SK-N-SH (cell line): ENCODE results near the gene PIGM. TPM values are rescaled to one million over a fixed set of nuclear protein-coding genes. Genes with fewer than 3 reads are reported as not detected.

Experiments
- CTCF ChIA-PET: fragments of 300-600, 350-600 bp; formaldehyde crosslinking; extraction: SDS; loops from one replicate; lab custom pipeline; 2021; lab: Yijun Ruan, JAX
- POLR2A ChIA-PET: fragments of 350-600 bp; sonication (Branson Sonifier 250); formaldehyde crosslinking; extraction: SDS; loops from one replicate; lab custom pipeline; 2020; ENCODE audit warnings: antibody characterized with exemption, inconsistent platforms; lab: Yijun Ruan, JAX
- DNase-seq: peaks from one replicate; pipeline ENCODE4 v3.0.0; 2012
- H2AFZ ChIP-seq: fragments of 200-600 bp; sonication (generic); 2 replicates; pipeline ENCODE4 v1.8.1; 2016; ENCODE audit warnings: antibody characterized with exemption, mild to moderate bottlenecking, low read depth
- H3F3A ChIP-seq: fragments of 200-600 bp; sonication (generic); replicated peaks from 2 replicates; pipeline ENCODE3; 2016; ENCODE audit warnings: antibody characterized with exemption, mild to moderate bottlenecking; ENCODE audit not compliant: insufficient read depth
- H3K27ac ChIP-seq, 2 experiments: fragments of 200-500 bp in 1 of 2; fragments of 200-600 bp in 1 of 2; sonication (Bioruptor generic) in 1 of 2; sonication (generic), shearing (Covaris generic) in 1 of 2; 2 replicates each; pipeline versions ENCODE4 v1.5.1 to v1.6.1; 2014 to 2016; ENCODE audit warnings: low read depth in 2 of 2, inconsistent platforms in 1 of 2, low read length in 1 of 2, mild to moderate bottlenecking in 1 of 2, mixed read lengths in 1 of 2
- H3K27me3 ChIP-seq: fragments of 200-600 bp; sonication (generic), shearing (Covaris generic); 2 replicates; pipeline ENCODE4 v1.6.1; 2016; ENCODE audit warnings: mixed run types; ENCODE audit not compliant: insufficient read depth
- H3K36me3 ChIP-seq, 2 experiments: fragments of 200-500 bp in 1 of 2; fragments of 200-600 bp in 1 of 2; sonication (Bioruptor generic) in 1 of 2; sonication (generic) in 1 of 2; replicated peaks in 1 of 2; 2 replicates each; pipeline versions ENCODE3 to v1.5.1; 2014 to 2016; ENCODE audit warnings: low read length in 1 of 2, mild to moderate bottlenecking in 1 of 2; ENCODE audit not compliant: insufficient read depth in 2 of 2, control insufficient read depth in 1 of 2
- H3K4me1 ChIP-seq, 2 experiments: fragments of 200-500 bp in 1 of 2; fragments of 200-600 bp in 1 of 2; sonication (Bioruptor generic) in 1 of 2; sonication (generic), shearing (Covaris generic) in 1 of 2; 2 replicates each; pipeline versions ENCODE4 v1.5.1 to v1.6.1; 2014 to 2016; ENCODE audit warnings: low read depth in 1 of 2, low read length in 1 of 2, mixed run types in 1 of 2; ENCODE audit not compliant: insufficient read depth in 2 of 2, control insufficient read depth in 1 of 2
- H3K4me2 ChIP-seq: fragments of 200-600 bp; sonication (generic), shearing (Covaris generic); 2 replicates; pipeline ENCODE4 v1.6.1; 2017; ENCODE audit warnings: mixed run types
- H3K4me3 ChIP-seq, 2 experiments: fragments of 200-500 bp in 1 of 2; fragments of 200-600 bp in 1 of 2; sonication (Bioruptor generic) in 1 of 2; sonication (generic), shearing (Covaris generic) in 1 of 2; 2 replicates each; pipeline versions ENCODE4 v1.5.1 to v1.8.1; 2014 to 2016; ENCODE audit warnings: low read depth in 2 of 2, inconsistent platforms in 1 of 2, low read length in 1 of 2, mild to moderate bottlenecking in 1 of 2, mixed read lengths in 1 of 2, moderate library complexity in 1 of 2
- H3K79me2 ChIP-seq: fragments of 200-600 bp; sonication (generic); 2 replicates; pipeline ENCODE4 v1.8.1; 2017; ENCODE audit warnings: mild to moderate bottlenecking; ENCODE audit not compliant: insufficient read depth
- H3K9ac ChIP-seq: fragments of 200-600 bp; sonication (generic); 2 replicates; pipeline ENCODE4 v1.6.1; 2017; ENCODE audit warnings: mixed run types
- H3K9me2 ChIP-seq: fragments of 200-600 bp; sonication (generic); 2 replicates; pipeline ENCODE4 v1.6.1; 2017; ENCODE audit warnings: mixed run types
- H3K9me3 ChIP-seq: fragments of 200-600 bp; sonication (generic); 2 replicates; pipeline ENCODE4 v1.6.1; 2017; ENCODE audit warnings: mixed run types, mild to moderate bottlenecking, moderate library complexity
- H4K20me1 ChIP-seq: fragments of 200-600 bp; sonication (generic); 2 replicates; pipeline ENCODE4 v1.6.1; 2017; ENCODE audit warnings: mild to moderate bottlenecking, mixed run types; ENCODE audit not compliant: insufficient read depth
- CTCF ChIP-seq: fragments of 200-600 bp; sonication (generic); IDR thresholded peaks from 2 replicates; pipeline ENCODE4 v1.6.1; 2017; ENCODE audit warnings: antibody characterized with exemption, mild to moderate bottlenecking, moderate library complexity
- ELF1 ChIP-seq: IDR thresholded peaks from 2 replicates; pipeline ENCODE4 v1.4.0; 2012
- EP300 ChIP-seq, 2 experiments: IDR thresholded peaks; 2 replicates each; pipeline versions ENCODE4 v1.4.0 to v1.6.1; 2012; ENCODE audit warnings: borderline replicate concordance in 1 of 2, low read depth in 1 of 2, low read length in 1 of 2
- EZH2phosphoT487 ChIP-seq: fragments of 200-600 bp; sonication (generic); IDR thresholded peaks from 2 replicates; pipeline ENCODE4 v1.6.1; 2017; ENCODE audit warnings: low read depth, mixed run types, mild to moderate bottlenecking, antibody characterized with exemption, moderate library complexity, borderline replicate concordance
- FOSL2 ChIP-seq: IDR thresholded peaks from 2 replicates; pipeline ENCODE4 v1.4.0; 2012; ENCODE audit warnings: low read depth, mild to moderate bottlenecking, moderate library complexity, borderline replicate concordance
- MEF2A ChIP-seq: IDR thresholded peaks from 2 replicates; pipeline ENCODE4 v1.4.0; 2012; ENCODE audit warnings: low read depth, borderline replicate concordance
- MXI1 ChIP-seq: IDR thresholded peaks from 2 replicates; pipeline ENCODE4 v1.6.1; 2012; ENCODE audit warnings: mild to moderate bottlenecking, low read depth, low read length, improper control_type of control experiment
- NFIC ChIP-seq: IDR thresholded peaks from 2 replicates; pipeline ENCODE4 v1.4.0; 2012; ENCODE audit warnings: borderline replicate concordance
- NRF1 ChIP-seq: IDR thresholded peaks from 2 replicates; pipeline ENCODE4 v1.6.1; 2012; ENCODE audit warnings: low read depth, mild to moderate bottlenecking, low read length
- POLR2AphosphoS5 ChIP-seq: IDR thresholded peaks from 2 replicates; pipeline ENCODE4 v1.6.1; 2012; ENCODE audit warnings: low read depth, low read length
- RAD21 ChIP-seq: IDR thresholded peaks from 2 replicates; pipeline ENCODE4 v1.6.1; 2012; ENCODE audit warnings: mild to moderate bottlenecking, low read length
- RCOR1 ChIP-seq: fragments of 150-350 bp; IDR thresholded peaks from 2 replicates; pipeline ENCODE4 v1.6.1; 2017; ENCODE audit warnings: antibody characterized with exemption, low read length
- REST ChIP-seq: IDR thresholded peaks from 2 replicates; pipeline ENCODE4 v1.6.1; 2012; ENCODE audit warnings: mild to moderate bottlenecking, low read depth, low read length, moderate library complexity
- RFX5 ChIP-seq: IDR thresholded peaks from 2 replicates; pipeline ENCODE4 v1.6.1; 2012; ENCODE audit warnings: mild to moderate bottlenecking, improper control_type of control experiment, low read length
- RXRA ChIP-seq: IDR thresholded peaks from 2 replicates; pipeline ENCODE4 v1.4.0; 2012; ENCODE audit warnings: low read depth, mild to moderate bottlenecking, borderline replicate concordance
- SIN3A ChIP-seq: IDR thresholded peaks from 2 replicates; pipeline ENCODE4 v1.6.1; 2012; ENCODE audit warnings: low read depth, mild to moderate bottlenecking, low read length, moderate library complexity, borderline replicate concordance
- SMC3 ChIP-seq: IDR thresholded peaks from 2 replicates; pipeline ENCODE4 v1.6.1; 2012; ENCODE audit warnings: low read depth, low read length, improper control_type of control experiment
- TCF12 ChIP-seq: IDR thresholded peaks from 2 replicates; pipeline ENCODE4 v1.4.0; 2012
- TEAD4 ChIP-seq: IDR thresholded peaks from 2 replicates; pipeline ENCODE4 v1.4.0; 2012; ENCODE audit warnings: mild to moderate bottlenecking, borderline replicate concordance; ENCODE audit not compliant: insufficient read depth
- WGBS: methylation state at CpG from one replicate; pipeline ENCODE4 v1.1.6; 2017; ENCODE audit warnings: low lambda C conversion rate; 5-methylcytosine and 5-hydroxymethylcytosine counted together
- polyA plus RNA-seq, 3 experiments: library from polyadenylated mRNA; depleted of rRNA; stranded (reverse); fragments of >200 nt; gene quantifications; 2 replicates each; pipeline ENCODE4 v1.2.3, GENCODE V29; 2012
- TF ChIP-seq, protein P1 (sequence below): fragments of 150-350 bp; IDR thresholded peaks from 2 replicates; pipeline ENCODE4 v1.6.1; 2016; ENCODE audit warnings: mild to moderate bottlenecking, low read depth, low read length
- TF ChIP-seq, protein P2 (sequence below): fragments of 150-350 bp; IDR thresholded peaks from 2 replicates; pipeline ENCODE4 v1.6.1; 2017; ENCODE audit warnings: antibody characterized with exemption, low read length, low read depth, borderline replicate concordance
- TF ChIP-seq, protein P3 (sequence below): IDR thresholded peaks from 2 replicates; pipeline ENCODE4 v1.4.0; 2012; ENCODE audit warnings: low read depth

The PIGM gene
- polyA plus RNA-seq, 1 of the 3 experiments (the other 2 are of a cell fraction), result 4.0 TPM

- H3F3A ChIP-seq, result no peaks in the 10 kb centered on the region
- peaks cover 0 to 9% of the 10 kb centered on the region in 2 experiments; a peak in 1 of 4 replicates for H3K4me1 ChIP-seq
- CTCF ChIA-PET, result interaction anchor here (1.2 to 2.8 kb wide), 5 partner anchors 11 to 127 kb away, joined by 3 to 24 read pairs (median 8); no protein-coding TSS in a partner anchor
- no peaks in the 10 kb centered on the region for H3K79me2 ChIP-seq
- no peak overlapping the region for H3K4me3 ChIP-seq
- TF ChIP-seq NRF1, result no peak
- TF ChIP-seq FOSL2, result no peak
- TF ChIP-seq REST, result no peak
- TF ChIP-seq RFX5, result no peak
- TF ChIP-seq NFIC, result no peak
- TF ChIP-seq RXRA, result no peak
- no peak for TF ChIP-seq POLR2AphosphoS5
- TF ChIP-seq SMC3, result no peak
- TF ChIP-seq, protein P1, sequence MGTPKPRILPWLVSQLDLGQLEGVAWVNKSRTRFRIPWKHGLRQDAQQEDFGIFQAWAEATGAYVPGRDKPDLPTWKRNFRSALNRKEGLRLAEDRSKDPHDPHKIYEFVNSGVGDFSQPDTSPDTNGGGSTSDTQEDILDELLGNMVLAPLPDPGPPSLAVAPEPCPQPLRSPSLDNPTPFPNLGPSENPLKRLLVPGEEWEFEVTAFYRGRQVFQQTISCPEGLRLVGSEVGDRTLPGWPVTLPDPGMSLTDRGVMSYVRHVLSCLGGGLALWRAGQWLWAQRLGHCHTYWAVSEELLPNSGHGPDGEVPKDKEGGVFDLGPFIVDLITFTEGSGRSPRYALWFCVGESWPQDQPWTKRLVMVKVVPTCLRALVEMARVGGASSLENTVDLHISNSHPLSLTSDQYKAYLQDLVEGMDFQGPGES, result no peak
- TF ChIP-seq RAD21, result no peak
- no peak for TF ChIP-seq TEAD4
- TF ChIP-seq MEF2A, result no peak
- TF ChIP-seq EZH2phosphoT487, result no peak
- H4K20me1 ChIP-seq, result no peaks in the 10 kb centered on the region
- no peak overlapping the region for H3K27ac ChIP-seq
- no peak overlapping the region for H3K9ac ChIP-seq
- H3K9me3 ChIP-seq, result no peaks in the 10 kb centered on the region
- H3K36me3 ChIP-seq, result no peaks in the 10 kb centered on the region
- H3K27me3 ChIP-seq, result peaks cover 55% of the 10 kb centered on the region
- H2AFZ ChIP-seq, result no peak overlapping the region
- H3K9me2 ChIP-seq, result no peaks in the 10 kb centered on the region
- POLR2A ChIA-PET, result no interaction called here
- WGBS, result 59% methylated on average over 5 of the region's 5 CpGs
- no peak overlapping the region for H3K4me2 ChIP-seq
- DNase-seq, result no peak
These were observed 31.4 kb upstream of the PIGM start for GRCh38 chr1:160063176-160063575.

GRCh38 chr1:160062230-160062532, 30.4 kb upstream of the PIGM start:
- H3K27me3 ChIP-seq, result peaks cover 65% of the 10 kb centered on the region
- no peak overlapping the region for H2AFZ ChIP-seq
- DNase-seq, result no peak
- no peak for TF ChIP-seq MXI1
- no peak for TF ChIP-seq SIN3A
- no peak for TF ChIP-seq NFIC
- TF ChIP-seq RCOR1, result no peak
- no peak for TF ChIP-seq FOSL2
- TF ChIP-seq RFX5, result no peak
- TF ChIP-seq, protein P2, sequence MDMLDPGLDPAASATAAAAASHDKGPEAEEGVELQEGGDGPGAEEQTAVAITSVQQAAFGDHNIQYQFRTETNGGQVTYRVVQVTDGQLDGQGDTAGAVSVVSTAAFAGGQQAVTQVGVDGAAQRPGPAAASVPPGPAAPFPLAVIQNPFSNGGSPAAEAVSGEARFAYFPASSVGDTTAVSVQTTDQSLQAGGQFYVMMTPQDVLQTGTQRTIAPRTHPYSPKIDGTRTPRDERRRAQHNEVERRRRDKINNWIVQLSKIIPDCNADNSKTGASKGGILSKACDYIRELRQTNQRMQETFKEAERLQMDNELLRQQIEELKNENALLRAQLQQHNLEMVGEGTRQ, result no peak
- TF ChIP-seq, protein P3, sequence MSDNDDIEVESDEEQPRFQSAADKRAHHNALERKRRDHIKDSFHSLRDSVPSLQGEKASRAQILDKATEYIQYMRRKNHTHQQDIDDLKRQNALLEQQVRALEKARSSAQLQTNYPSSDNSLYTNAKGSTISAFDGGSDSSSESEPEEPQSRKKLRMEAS, result no peak
- TF ChIP-seq CTCF, result no peak
- TF ChIP-seq TEAD4, result no peak
- TF ChIP-seq EP300 (IDR thresholded peaks at IDR 0.05; ENCODE audit: borderline replicate concordance in 1 of 2, low read depth in 1 of 2, low read length in 1 of 2), result no peak
- no peak for TF ChIP-seq TCF12
- no peak for TF ChIP-seq ELF1
- TF ChIP-seq, all 33 proteins: peak for 0
- Histone ChIP-seq H3K9me2 (no peaks in the 10 kb centered on the region), H3F3A (no peaks in the 10 kb centered on the region), H3K4me3 (no peak overlapping the region), H4K20me1 (no peaks in the 10 kb centered on the region), H3K36me3 (no peaks in the 10 kb centered on the region), H3K79me2 (no peaks in the 10 kb centered on the region), H3K4me1 (peaks cover 0 to 9% of the 10 kb centered on the region in 2 experiments; a peak in 1 of 4 replicates), H3K27ac (no peak overlapping the region), H3K4me2 (no peak overlapping the region), H3K9me3 (no peaks in the 10 kb centered on the region), H3K9ac (no peak overlapping the region)
- CTCF ChIA-PET, result interaction anchor here (1.2 to 3.3 kb wide), 4 partner anchors 9 to 23 kb away, joined by 3 to 18 read pairs (median 6); no protein-coding TSS in a partner anchor
- WGBS, result 20% methylated on average over 1 of the region's 6 CpGs
- POLR2A ChIA-PET, result no interaction called here
